Measurements from ENCODE around the gene DPY30. TPM values are rescaled to one million over a fixed set of nuclear protein-coding genes. Genes with fewer than 3 reads are reported as not detected.

DPY30 gene
- total and polyA plus RNA-seq, 2 donors (not counting 1 experiment from before 2014, with no cell fraction given), result 43.4 to 56.8 TPM

GRCh38 chr2:32009516-32010256 lies 29.9 kb downstream of the DPY30 start:
- Histone ChIP-seq H3K9me3 (ENCODE audit: control extremely low read depth in 1 of 3, control insufficient read depth in 2 of 3, insufficient read depth in 1 of 3, low read length in 2 of 3) (no peaks in the 10 kb centered on the region), H3K27ac (ENCODE audit: low read length in 2 of 2) (peak overlapping the region; percentile 54 to 79), H2AFZ (ENCODE audit: insufficient read depth, low read depth, low read length, poor library complexity, severe bottlenecking) (peak overlapping the region; percentile 77), H3K27me3 (replicated peaks in 1 of 4; ENCODE audit: control extremely low read depth in 1 of 4, control insufficient read depth in 3 of 4, insufficient read depth in 4 of 4, low read length in 3 of 4) (no peaks in the 10 kb centered on the region), H3K4me2 (replicated peaks; ENCODE audit: low read depth, low read length, poor library complexity, severe bottlenecking) (peak overlapping the region; percentile 90), H4K20me1 (ENCODE audit: control insufficient read depth, insufficient read depth, low read length, poor library complexity, severe bottlenecking) (peaks cover 38% of the 10 kb centered on the region), H3K36me3 (replicated peaks in 1 of 2; ENCODE audit: control extremely low read depth in 1 of 2, control insufficient read depth in 1 of 2, extremely low read depth in 1 of 2, insufficient read depth in 2 of 2, low read length in 1 of 2) (no peaks in the 10 kb centered on the region), H3K4me1 (ENCODE audit: control insufficient read depth in 2 of 2, insufficient read depth in 2 of 2, low read length in 2 of 2) (peaks cover 29 to 31% of the 10 kb centered on the region in 2 donors), H3K4me3 (ENCODE audit: control extremely low read depth in 1 of 5, extremely low read depth in 1 of 5, insufficient read depth in 1 of 5, low read depth in 2 of 5, low read length in 4 of 5) (peak overlapping the region; percentile 64 to 80 (median 71)), H3K79me2 (ENCODE audit: control insufficient read depth, insufficient read depth, low read length) (peaks cover 49% of the 10 kb centered on the region), H3K9ac (ENCODE audit: low read length) (peak overlapping the region; percentile 77)
- peaks cover 50% of the 10 kb centered on the region for H3K4me1 Mint-ChIP-seq
- peak overlapping the region; percentile 97 for H3K4me3 Mint-ChIP-seq
- intact Hi-C loops (cut with micrococcal nuclease), result loop anchor here (2.0 to 10.0 kb wide), 2 partner anchors 65 to 267 kb away; partner anchors contain the start of gene YIPF4
- DNase-seq (peak; percentile 68), ATAC-seq (ENCODE audit: low read depth) (peak; percentile 6)
- POLR2A ChIA-PET, result interaction anchor here (0.6 to 1.8 kb wide), 3 partner anchors 10 to 1794 kb away, joined by 4 to 11 read pairs (median 6); partner anchors contain the start of gene DPY30
- H3K9me3 Mint-ChIP-seq (ENCODE audit: insufficient read depth), result no peaks in the 10 kb centered on the region
- TF ChIP-seq CTCF (IDR thresholded peaks at IDR 0.05), result no peak
- TF ChIP-seq EZH2 (IDR thresholded peaks at IDR 0.05; ENCODE audit: borderline replicate concordance, insufficient read depth, low read depth, low read length, poor library complexity, severe bottlenecking), result no peak
- WGBS (ENCODE audit: insufficient coverage), result under 1% methylated on average over 76 of the region's 91 CpGs
- CTCF ChIA-PET, result interaction anchor here (1.7 kb wide), 1 partner anchor 54 kb away, joined by 7 read pairs; the partner anchor contains the start of gene SPAST
- H3K27ac Mint-ChIP-seq, result peak overlapping the region; percentile 94
- H3K27me3 Mint-ChIP-seq, result no peaks in the 10 kb centered on the region
